ENCODE results near the gene XRN1.
"Not testable (repeated sequence)": the region's sequence is repeated elsewhere in the genome, so short reads cannot be mapped to it uniquely, and the experiment has no call there.

The XRN1 gene

GRCh38 chr3:142436951-142437585 lies 10.8 kb downstream of the XRN1 start:
- DNase-seq, result no peak

GRCh38 chr3:142434503-142434902 lies 13.3 kb downstream of the XRN1 start:
- no peak for DNase-seq

DNA sequence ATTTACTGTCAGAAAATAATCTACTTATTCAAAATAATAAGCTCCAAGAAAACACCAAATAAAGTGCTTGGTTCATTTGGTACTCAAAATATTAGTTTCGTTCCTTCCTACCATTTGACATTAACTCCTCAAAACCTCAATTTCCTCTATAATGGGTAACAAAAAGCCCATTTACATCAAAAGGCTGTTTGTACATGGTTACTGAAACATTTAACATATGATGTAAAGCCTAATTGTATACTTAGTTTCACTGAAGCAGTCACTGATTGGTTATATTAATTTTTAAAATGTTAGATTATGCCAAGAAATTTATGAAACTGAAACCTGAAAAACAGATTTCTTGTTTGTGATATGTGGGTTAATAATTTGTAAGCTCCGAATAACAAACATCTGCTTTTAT lies 14.7 kb downstream of the XRN1 start:
- no peak for DNase-seq

DNA sequence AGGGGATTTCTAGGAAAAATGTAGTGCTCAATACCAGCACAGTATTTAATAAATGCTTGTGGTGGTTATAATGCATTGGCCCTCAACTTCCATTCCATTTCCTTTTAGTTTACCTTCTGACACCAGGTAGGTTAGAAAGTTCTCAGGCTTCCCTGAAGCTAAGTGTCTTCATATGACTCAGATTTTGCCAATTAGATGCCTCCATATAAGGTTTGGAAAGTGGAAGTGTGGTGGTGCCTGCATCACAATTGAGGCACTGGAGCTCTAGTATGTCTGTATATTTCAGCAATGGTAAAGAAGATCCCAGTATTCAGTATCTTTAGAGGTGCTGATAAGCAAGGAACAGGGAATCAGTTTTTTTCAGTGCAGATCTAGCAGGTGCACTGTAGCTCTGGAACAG lies 18.3 kb downstream of the XRN1 start:
- no peak for DNase-seq

- no peak for DNase-seq
These were observed 23.1 kb downstream of the XRN1 start for GRCh38 chr3:142424754-142425153.

- no peak for DNase-seq
These were observed 28.8 kb downstream of the XRN1 start for GRCh38 chr3:142418926-142419592.

DNA sequence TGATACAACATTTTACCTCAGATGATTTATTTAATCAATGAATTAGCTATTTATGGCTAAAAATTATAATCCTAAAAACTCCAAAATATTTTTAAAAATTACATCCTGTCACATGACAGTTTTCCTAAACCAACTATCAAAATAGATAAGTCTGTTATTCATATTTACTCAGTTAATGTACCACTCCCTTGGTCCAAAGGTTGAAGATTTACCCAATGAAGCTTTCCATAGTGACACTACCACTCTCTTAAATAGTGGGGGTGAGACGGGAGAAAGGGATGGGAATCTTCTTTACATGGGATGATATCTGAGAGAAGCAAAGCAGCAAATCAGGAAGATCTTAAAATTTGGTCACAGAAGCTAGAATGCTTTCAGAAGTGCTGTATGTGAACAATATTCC lies 30.5 kb downstream of the XRN1 start:
- DNase-seq, result no peak

DNA sequence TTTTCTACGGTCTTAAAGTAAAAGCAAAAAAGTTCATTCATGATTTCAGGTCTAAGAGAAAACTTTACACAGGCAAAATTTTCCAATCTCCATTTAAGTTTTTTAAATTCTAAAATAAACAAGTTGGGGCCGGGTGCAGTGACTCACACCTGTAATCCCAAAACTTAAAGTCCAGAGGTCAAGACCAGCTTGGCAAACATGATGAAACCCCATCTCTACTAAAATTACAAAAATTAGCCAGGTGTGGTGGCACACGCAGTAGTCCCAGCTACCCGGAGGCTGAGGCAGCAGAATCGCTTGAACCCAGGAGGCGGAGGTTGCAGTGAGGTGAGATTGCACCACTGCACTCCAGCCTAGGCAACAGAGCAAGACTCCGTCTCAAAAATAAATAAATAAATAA lies 47.3 kb downstream of the XRN1 start:
- not testable (repeated sequence) for DNase-seq

DNA sequence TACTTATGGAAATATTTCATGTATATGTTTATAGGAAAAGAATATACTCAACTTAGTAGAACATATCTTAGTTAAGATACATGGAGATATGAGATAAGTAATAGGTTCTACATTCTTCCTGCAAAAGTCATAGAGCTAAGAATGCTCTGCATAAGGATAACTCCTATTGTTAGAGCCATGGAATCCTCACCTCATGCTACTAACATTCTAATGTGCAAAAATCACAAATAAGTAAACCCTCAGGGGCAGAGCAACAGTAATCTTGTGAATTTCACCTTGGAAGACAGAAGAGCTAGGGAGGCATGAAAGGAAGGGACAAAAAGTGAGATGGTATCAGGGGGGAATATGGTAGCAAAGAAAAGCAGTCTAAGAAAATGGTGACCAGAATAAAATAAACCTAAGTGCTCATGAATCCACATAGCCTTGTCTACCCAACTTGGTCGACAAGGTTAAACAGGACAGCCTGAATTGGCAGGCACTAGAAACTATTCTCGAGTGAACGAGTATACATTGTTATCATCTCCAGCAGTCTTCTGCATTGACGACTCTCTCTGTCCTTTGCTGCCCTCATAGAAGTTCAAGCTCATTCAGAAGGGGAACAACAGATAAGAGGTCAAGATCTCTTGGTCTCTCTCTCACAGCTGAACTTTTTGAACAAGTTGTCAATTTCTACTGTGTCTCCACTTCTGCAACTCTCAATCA lies 52.8 kb downstream of the XRN1 start:
- no peak for DNase-seq

DNA sequence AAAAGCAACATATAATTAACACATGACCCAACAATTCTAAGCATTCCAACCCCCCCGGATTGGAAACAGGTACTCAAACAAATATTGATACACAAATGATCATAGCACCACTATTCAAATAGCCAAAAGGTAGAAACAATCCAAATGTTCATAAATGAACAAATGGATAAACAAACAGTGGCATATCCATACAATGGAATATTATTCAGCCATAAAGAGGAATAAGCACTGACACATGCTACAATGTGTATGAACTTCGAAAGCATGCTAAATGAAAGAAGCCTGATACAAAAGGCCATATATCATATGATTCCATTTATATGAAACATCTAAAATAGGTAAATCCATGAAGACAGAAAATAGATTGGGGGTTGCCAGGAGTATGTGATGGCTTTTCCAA lies 62.8 kb downstream of the XRN1 start:
- no peak for DNase-seq

DNA sequence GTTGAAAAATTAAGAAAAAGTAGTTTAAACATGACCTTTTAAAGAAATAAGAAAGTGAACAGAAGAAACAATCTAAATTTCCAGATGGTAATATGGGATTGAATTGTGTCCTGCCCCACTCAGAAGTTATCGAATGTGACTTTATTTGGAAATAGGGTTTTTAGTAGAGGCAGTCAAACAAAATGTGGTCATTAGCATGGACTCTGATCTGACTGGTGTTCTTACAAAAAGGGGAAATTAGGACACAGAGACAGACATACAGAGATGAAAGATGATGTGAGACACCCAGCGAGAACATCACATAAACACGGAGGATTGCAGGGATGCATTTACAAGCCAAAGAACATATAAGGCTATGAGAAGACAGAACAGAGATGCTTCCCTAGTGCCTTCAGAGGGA lies 73.2 kb downstream of the XRN1 start:
- DNase-seq, result no peak

GRCh38 chr3:142369576-142369975 lies 78.3 kb downstream of the XRN1 start:
- not testable (repeated sequence) for DNase-seq

DNA sequence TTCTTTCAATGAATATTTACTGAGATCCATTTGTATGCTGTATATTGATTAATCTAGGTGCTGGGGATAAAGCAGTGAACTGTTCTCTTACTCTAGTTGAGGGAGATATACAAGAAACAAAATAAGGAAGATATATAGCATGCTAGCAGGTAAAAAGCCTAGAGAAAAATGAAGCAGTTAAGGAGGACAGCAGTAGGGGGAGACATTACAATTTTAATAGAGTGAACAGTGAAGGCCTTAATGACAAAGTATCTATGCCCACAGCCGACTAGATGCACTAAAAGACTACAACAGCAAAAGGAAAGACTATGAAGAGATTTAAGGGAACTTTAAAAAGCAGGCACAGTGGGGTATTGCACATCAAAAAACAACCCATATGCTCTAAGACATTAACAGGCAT lies 81.4 kb downstream of the XRN1 start:
- DNase-seq, result peak; percentile 45 to 58

- no peak for DNase-seq
These were observed 83.8 kb downstream of the XRN1 start for GRCh38 chr3:142363936-142364467.

- not testable (repeated sequence) for DNase-seq
These were observed 84.4 kb downstream of the XRN1 start for GRCh38 chr3:142363433-142363832.

DNA sequence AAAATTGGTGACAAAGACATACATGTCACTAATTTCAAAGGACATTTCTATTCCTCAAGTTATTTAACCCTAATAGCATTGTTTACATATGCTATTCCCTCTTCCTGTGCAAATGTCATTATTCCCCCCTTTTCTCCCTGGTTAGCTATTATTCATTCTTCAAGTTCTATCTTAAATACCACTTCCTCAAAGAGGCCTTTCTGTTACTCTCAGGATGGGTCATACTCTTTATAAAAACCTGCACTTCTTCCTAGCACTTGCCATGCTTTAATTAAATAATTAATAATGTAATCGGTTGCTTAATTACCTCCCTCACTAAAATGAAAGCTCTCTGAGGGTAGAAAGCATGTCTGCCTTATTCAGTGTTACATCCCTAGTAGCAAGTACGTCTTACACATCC lies 88.5 kb downstream of the XRN1 start:
- no peak for DNase-seq

DNA sequence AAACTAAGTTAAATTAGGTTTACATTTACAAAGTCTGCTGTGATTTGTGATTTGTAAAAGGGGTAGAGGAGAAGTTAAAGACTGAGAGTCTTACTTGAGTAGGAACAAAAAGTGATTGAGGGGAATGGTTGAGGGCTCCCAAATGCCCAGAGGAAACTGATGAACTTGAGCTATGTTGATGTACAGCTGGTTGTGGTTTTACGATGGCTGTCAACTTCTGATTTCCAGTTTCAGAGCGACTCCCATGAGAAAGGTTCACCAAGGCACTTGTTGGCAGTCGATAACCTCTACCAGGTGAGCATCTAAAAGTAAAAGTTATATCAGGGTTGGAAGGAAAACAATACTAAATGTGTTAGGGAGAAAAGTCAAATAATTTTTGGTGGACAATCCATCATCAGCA lies 91.0 kb downstream of the XRN1 start:
- no peak for DNase-seq

DNA sequence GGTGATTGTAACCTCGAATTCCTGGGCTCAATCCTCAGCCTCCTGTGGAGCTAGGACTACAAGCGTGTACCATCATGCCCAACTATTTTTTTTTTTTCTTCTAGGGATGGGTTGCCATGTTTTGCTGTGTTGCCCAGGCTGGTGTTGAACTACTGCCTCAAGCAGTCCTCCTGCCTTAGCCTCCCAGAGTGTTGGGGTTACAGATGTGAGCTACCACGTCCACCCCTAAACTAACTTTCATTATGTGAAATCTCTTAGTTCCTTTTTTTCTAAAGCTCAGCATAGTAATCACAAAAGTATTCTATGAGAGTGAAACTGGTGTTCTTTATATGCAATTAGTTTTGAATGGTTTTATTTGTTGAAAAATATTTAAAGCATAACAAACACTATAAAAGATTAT lies 92.1 kb downstream of the XRN1 start:
- no peak for DNase-seq

- DNase-seq, result no peak
These were observed 93.8 kb downstream of the XRN1 start for GRCh38 chr3:142354076-142354475.

GRCh38 chr3:142353571-142353970 lies 94.3 kb downstream of the XRN1 start:
- no peak for DNase-seq

- DNase-seq, result not testable (repeated sequence)
These were observed 95.1 kb downstream of the XRN1 start for GRCh38 chr3:142352698-142353097.

GRCh38 chr3:142348460-142348859 lies 99.4 kb downstream of the XRN1 start:
- DNase-seq, result no peak

DNA sequence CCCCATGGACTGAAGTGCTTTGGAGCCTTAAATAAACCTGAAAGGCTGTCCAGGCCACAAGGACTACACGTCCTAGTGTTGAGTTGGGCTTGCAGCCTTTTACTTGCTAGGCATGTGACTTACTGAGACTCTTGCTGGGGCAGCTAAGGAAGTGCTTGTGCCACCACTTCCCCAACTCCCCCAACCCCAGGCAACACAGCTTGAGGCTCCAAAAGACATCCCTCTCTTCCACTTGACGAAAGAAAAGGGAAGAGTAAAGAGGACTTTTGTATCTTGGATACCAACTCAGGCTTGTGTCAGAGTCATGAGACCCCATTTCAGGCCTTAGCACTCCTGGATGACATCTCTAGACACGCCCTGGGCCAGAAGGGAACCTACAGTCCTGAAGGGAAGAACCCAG lies 109.8 kb downstream of the XRN1 start:
- peak; percentile 49 to 61 for DNase-seq

GRCh38 chr3:142332390-142332789 lies 115.4 kb downstream of the XRN1 start:
- no peak for DNase-seq

All from AML-193 (cell line).